ENCODE data around the gene CD300A. TPM values are rescaled to one million over a fixed set of nuclear protein-coding genes. Genes with fewer than 3 reads are reported as not detected.

The CD300A gene
- total RNA-seq (2022; extraction: Qiagen RNA extraction) = 0.22 TPM in 1 of 5 replicates, not detected in the others

GRCh38 chr17:74466111-74466827 is at the start of gene CD300A:
Gene CD300A, plus strand, starts transcription at chr17:74466634. Its CDS starts 70 bp downstream, at chr17:74466704.

DNA sequence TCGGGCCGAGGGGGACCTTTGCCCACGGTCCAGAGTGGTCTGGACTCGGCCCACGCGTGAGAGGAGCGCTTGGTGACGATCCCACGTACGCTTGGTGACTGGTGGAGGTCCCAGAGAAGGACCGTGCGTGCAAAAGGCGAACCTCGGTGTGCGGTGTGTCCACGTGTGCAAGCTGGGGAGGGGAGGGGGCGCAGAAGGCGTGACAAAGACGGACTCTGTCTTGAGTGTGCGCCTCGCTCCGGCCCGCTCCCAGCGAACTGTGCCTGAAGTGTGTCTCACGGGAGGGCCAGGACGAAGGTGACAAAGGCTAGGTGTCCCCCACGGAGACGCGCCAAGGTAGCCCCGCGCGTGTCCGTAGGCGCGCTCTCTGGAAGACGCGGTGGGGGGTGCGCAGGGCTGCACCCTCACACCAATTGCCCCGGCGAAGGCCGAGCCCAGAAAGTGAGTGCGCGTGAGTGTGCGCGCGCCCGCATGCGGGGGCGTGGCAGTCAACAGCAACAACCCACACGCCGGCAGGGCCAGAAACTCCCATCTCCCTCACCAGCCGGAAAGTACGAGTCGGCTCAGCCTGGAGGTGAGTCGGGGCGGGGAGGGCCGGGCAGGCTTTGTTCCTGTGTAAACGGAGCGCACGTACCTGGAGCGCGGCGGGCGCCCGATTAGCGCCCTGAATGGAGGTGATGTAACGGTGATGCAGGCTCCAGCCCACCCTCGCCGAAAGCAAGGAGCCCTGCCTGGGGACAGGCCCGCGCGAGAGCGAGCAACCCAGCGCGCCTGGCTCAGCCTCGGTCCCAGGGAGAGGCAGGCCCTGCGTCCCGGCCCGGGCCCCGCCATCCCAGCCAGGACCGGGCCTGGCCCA is 34.6 kb upstream of the CD300A start, which contains the start of gene GPRC5C:
GPRC5C (plus strand) TSS at position 521 of the 856 bp plus-strand sequence. CDS start 7,689 bp downstream, outside the sequence.

DNA sequence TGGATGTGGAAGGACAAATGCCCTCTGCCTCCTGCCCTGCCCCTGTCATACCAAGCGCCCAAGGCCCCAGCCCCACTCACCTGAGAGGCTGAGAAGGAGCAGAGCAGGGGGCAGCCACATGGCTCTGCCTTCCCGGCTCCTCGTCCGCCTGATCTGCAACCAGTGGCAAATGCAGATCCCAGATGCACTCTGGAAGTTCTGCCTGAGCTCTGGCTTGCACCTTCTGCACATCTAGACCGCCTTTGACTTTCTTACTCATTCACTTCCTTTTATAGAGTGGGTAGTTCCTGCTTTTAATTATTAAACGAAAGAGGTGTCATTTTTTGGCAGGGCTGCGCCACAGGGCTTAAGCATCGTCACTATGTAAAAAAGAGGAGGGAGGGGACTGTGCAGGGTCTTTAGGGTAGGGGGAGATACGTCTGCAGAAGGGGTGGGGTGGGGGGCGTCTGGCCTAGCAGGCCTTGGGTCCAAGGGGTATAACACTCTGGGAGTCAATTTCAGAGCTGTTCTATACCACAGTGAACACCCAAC is 64.9 kb downstream of the CD300A start, which contains the start of gene CD300LB:
CD300LB (minus strand) TSS at position 245 of the 531 bp plus-strand sequence; CDS start at position 120, 125 bp downstream.

Other genes with a start within 250 kb of the CD300A start
- not detected in 5 replicates for gene DNAI2, start 192.4 kb upstream of the CD300A start, total RNA-seq (2022; extraction: Qiagen RNA extraction)
- gene KIF19, start 140.4 kb upstream of the CD300A start, total RNA-seq (2022; extraction: Qiagen RNA extraction) = 0.05 to 0.14 TPM (median 0.09 TPM) in 3 of 5 replicates, not detected in the others
- 0.08 TPM in 1 of 5 replicates, not detected in the others for gene BTBD17, start 104.8 kb upstream of the CD300A start, total RNA-seq (2022; extraction: Qiagen RNA extraction)
- gene GPR142, start 99.1 kb upstream of the CD300A start, total RNA-seq (2022; extraction: Qiagen RNA extraction) = not detected in 5 replicates
- 40.7 to 67.4 TPM (median 60.7 TPM) in 5 replicates for gene GPRC5C, start 34.5 kb upstream of the CD300A start, total RNA-seq (2022; extraction: Qiagen RNA extraction)
- gene CD300LB, start 64.8 kb downstream of the CD300A start, total RNA-seq (2022; extraction: Qiagen RNA extraction) = 0.07 to 0.11 TPM in 2 of 5 replicates, not detected in the others
- gene CD300C, start 79.5 kb downstream of the CD300A start, total RNA-seq (2022; extraction: Qiagen RNA extraction) = 0.15 to 0.21 TPM (median 0.19 TPM) in 4 of 5 replicates, not detected in the other
- 0.31 to 0.57 TPM in 2 of 5 replicates, not detected in the others for gene CD300H, start 100.9 kb downstream of the CD300A start, total RNA-seq (2022; extraction: Qiagen RNA extraction)
- not detected in 5 replicates for gene CD300LD, start 125.6 kb downstream of the CD300A start, total RNA-seq (2022; extraction: Qiagen RNA extraction)
- not detected in 5 replicates for gene CD300E, start 157.1 kb downstream of the CD300A start, total RNA-seq (2022; extraction: Qiagen RNA extraction)
- gene CD300LF, start 246.3 kb downstream of the CD300A start, total RNA-seq (2022; extraction: Qiagen RNA extraction) = not detected in 5 replicates